HG03571 (cell line): ENCODE measurements around the gene PHF2.

Experiments
- ATAC-seq: cut with Tn5 transposase; IDR thresholded peaks from one replicate; pipeline ENCODE4 v1.9.1; 2021; ENCODE audit not compliant: unreplicated experiment

PHF2 gene

DNA sequence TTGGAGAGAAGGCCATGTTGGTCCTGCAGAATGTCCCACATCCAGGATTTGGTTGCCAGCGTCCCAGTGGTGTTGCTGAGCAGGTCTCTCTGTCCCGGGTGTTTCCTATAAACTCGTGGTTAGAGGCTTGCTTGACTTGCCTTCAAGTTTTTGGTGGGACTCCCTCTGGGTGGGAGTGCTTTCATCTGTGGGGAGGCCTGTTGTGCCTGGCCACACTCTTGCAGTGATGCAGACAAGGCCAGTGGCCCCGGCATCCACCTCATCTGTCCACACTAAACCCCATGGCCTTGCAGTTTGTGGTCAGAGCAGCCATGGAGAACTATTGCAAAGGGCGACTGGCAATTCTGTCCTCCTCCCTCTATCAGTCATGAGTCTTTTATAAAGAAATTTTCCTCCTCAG lies 71.8 kb downstream of the PHF2 start:
- ATAC-seq, result no peak

- ATAC-seq, result no peak
Measured at GRCh38 chr9:93648836-93649235, 72.5 kb downstream of the PHF2 start.

DNA sequence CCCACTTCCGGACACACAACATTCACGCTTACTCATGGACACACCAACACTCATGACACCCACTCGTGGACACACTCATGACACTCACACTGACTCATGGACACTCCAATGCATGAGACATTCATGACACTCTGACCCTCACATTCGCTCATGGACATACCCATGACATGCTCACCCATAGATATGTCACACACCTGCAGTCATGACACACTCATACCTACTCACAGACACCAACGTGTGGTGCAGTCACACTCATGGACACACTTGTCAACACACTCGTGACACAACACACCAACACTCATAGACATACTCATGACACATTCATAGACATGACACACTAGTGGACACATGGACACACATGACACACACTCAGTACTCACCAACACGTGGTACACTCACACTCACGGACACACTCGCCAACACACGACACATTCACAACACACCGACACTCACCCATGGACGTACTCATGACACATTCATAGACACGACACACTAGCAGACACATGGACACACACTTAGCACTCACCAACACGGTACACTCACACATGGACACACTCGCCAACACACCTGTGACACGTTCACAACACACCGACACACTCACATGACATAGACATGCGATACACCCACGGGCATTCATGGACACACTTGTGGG lies 73.4 kb downstream of the PHF2 start:
- no peak for ATAC-seq

- ATAC-seq, result no peak
Measured at GRCh38 chr9:93650448-93650847, 74.1 kb downstream of the PHF2 start.

DNA sequence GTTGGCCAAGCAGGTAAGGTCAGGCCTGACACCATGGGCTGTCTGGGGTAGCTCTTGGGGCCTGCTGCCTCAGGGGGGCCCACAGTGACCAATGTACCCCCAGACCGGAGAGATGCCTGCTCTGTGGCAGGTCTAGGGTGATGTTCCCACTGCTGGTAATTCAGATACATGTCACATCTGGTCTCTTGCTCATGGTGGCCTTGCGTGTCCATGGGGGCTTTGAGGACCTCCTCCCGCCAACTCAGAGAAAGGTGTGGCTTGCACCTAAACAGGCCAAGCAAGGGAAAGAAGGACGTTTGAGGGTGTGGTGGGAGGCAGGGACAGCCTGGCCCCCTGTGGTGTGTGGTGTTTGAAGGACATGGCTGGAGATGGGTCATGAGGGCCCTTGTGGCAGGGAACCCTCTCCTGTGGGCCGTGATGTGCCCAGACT lies 75.2 kb downstream of the PHF2 start:
- ATAC-seq, result no peak

DNA sequence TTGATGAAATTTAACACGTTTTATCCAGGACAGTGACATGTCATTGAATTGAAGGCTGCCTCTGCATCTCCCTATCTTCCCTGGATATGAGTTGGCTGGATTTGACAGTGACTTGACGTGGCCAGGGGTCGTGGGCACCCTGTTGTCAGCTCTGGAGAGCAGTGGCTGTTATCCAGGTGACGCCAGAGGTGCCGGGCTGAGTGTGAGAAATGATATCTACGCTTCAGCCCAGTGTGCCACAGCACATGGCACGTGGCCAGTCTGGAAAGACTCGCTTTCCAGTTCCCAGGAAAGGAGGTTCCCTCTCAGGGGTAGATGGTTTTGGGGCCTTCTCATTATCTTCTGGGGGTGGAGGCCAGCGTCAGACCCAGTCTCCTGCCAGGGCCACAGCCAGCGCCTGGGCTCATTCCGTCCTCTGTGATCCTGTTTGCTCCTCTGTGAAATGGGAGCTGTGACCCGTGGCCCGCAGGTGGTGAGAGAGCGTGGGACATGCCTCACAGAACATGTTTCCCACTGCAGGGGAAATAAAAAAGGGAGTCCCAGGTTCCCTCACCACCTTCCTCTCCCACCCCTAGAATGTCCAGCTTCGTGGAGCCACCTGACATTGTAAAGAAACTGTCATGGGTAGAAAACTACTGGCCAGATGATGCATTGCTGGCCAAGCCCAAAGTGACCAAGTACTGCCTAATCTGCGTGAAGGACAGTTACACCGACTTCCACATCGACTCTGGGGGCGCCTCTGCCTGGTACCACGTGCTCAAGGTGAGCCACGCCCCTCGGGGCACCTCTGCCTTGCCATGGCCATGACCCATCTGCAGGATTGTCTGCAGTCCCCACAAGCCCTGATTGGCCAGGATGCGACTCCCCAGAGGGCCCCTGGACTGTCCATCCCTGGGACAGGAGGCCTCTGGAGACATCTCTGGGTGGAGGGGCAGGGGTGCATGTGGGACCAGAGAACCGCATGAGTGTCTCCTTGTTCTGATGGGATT lies 76.5 kb downstream of the PHF2 start:
- ATAC-seq, result no peak

GRCh38 chr9:93653760-93654159 lies 77.4 kb downstream of the PHF2 start:
- no peak for ATAC-seq

GRCh38 chr9:93654351-93654961 lies 78.1 kb downstream of the PHF2 start:
- ATAC-seq, result no peak

DNA sequence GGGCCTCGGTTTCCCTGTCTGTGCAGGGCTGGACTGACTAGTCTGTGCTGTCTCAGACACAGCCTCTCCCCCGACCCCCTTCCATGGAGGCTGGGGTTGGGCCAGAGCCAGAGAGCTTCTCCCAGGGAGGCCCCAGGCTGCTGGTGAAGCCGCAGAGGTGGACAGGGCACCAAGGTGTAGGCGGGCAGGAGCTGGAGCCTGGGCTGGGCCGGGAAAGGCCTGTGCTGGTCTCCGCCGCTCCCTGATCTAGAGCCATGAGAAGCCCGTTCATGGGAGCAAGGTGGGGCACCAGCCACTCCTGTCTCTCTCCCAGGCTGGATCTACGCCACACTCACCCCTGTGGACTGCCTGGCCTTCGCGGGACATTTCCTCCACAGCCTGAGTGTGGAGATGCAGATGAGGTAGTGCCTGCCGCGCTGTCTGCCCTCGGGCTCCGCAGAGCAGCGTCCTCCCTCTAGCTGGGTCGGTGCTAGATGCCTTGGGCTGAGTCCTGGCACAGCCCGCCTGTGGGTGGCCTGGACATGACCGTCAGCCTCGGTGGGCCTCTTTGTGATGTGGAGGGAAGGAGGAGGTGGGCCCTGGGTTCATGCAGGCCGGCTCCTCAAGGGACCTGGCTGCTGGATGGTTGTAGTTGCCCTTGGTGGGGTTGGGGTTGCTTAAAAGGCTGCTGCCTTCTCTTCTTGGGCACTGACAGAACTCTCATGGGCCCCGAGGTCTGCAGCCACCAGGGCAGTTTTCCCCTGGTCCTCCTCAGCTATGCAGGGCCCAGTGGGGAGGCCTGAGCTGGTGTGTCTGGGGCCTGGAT lies 79.4 kb downstream of the PHF2 start:
- no peak for ATAC-seq

DNA sequence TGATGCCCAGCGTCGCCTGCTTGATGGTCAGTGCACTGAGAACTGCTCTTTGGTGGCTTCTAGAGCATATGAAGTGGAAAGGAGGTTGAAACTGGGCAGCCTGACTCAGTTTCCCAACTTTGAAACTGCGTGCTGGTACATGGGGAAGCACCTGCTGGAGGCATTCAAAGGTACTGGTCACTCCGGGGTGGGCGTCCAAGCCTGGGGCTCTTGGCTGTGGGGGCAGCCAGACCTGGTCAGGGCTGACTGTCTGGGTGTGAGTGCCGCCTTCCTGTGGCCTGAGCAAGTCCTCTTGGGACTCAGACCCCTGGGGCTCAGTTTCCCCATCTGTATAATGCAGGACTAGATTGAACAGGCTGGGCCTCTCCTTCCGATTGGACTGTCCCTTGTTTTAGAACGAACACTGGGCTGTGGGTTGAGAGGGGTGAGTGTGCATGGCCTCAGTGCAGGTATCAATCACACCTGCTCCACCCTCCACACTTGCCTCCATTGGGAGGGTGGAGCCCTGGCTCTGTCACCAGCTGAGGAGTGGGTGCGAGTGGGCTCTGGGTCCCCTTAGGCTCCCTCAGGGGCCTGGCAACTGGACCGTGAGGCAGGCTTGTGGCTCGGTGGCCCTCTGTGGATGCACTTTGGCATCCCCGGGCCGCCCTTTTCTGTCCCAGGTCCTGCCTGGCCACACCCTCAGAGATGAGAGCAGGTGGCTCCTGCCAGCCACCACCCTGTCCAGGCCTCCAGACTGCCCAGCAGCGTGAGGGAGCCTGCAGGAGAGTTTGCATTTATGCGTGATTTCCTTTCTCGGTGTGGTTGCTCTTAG lies 80.2 kb downstream of the PHF2 start:
- no peak for ATAC-seq

- ATAC-seq, result no peak
Measured at GRCh38 chr9:93657331-93658111, 81.1 kb downstream of the PHF2 start.

DNA sequence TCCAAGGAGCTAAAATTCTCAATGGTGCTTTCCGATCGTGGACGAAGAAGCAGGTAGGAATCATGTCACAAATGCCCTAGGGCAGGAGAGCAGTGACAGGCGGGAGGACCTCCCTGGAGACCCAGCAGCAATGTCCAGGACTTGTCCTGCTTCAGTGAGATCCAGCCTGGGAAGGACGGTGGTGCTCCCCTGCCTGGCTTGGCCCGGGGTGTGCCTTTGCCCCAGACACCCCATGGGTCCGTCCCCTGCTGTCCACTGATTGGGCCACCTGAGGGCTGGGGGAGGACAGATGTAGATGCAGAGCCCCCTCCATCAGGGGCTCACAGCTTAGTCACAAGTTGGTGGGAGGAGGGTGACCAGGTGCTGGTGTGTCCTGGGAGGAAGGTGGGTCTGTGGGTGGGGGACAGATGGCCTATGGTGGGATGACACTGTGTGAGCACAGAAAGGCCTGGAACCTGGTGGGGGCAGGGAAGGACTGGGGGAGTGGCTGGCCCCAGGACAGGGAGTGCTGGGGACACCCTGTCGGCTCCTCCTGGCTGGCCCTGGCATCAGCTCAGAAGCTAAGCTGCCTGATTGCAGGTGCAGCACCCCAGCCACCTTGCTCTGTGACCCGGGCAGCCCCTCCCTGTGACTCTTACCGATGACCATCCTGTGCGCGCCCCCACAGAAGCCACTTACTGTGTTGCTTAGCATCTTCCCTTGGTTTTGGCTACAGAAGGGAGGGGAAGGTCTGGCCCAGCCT lies 82.0 kb downstream of the PHF2 start:
- no peak for ATAC-seq

GRCh38 chr9:93659044-93659836 lies 82.9 kb downstream of the PHF2 start:
- no peak for ATAC-seq

- ATAC-seq, result no peak
Measured at GRCh38 chr9:93659837-93660177, 83.4 kb downstream of the PHF2 start.

DNA sequence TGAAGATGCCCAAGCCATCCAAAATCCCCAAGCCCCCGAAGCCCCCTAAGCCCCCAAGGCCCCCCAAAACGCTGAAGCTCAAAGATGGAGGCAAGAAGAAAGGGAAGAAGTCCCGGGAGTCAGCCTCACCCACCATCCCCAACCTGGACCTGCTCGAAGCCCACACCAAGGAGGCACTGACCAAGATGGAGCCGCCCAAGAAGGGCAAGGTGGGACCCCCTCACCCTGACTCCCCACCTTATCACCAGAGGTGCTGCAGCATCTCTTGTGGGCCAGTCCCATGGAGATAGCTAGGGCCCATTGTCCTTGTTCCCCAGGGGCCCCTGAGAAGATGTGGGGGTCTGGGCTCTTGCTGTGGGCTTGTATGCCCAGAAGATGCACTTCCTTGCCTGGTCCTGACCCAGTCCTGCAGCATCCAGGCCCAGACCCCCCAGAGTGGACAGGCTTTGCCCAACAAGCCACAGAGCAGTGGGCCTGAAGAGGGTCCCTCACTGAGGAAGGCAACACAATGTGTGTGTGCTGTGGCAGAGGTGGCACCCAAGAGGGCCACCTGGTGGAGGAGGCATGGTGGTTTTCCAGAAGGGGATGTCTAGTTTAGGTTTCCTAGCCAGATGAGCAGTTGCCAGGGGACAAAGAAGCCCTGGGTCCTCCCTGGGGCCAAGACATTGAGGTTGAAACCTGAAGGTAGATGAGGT lies 84.1 kb downstream of the PHF2 start:
- ATAC-seq, result no peak

- no peak for ATAC-seq
Measured at GRCh38 chr9:93661591-93661990, 85.2 kb downstream of the PHF2 start.

DNA sequence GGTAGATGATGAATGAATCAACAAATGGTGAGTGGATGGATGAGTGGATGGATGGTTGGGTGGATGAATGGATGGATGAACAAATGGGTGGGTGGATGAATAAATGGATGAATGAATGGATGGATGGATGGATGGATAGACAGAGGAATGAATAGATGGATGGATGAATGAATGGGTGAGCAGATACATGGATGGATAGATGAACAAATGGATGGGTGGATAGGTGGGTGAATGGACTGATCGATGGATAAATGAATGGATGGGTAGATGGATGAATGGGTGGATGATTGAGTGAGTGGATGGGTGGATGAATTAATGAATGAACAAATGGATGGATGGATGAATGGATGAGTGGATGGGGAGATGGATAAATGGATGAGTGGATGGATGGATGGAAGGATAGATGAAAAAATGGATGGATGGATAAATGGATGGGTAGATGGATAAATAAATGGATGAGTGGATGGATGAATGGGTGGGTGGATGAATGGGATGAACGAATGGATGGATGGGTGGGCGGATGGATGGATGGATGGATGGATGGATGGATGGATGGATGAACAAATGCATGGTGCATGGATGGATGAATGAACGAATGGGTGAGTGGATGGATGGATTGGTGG lies 85.7 kb downstream of the PHF2 start:
- ATAC-seq, result no peak
